DND-41 (cell line): Measurements from ENCODE around the gene ASCC2.
"Not testable (repeated sequence)": the region's sequence is repeated elsewhere in the genome, so short reads cannot be mapped to it uniquely, and the experiment has no call there.

Source experiments
- ATAC-seq: fragments of 200-7000 bp; cut with Tn5 transposase; 3 replicates; pipeline ENCODE4 v1.9.1; 2021; ENCODE audit warnings: low read depth; ENCODE audit not compliant: insufficient read depth
- DNase-seq: peaks from one replicate; pipeline ENCODE4 v3.0.0-alpha.2; 2020
- H2AFZ ChIP-seq: 2 replicates; pipeline ENCODE4 v1.6.0; 2012; ENCODE audit warnings: low read depth, low read length
- H3K27ac ChIP-seq: 2 replicates; pipeline ENCODE4 v1.5.1; 2012; ENCODE audit warnings: low read length, inconsistent platforms
- H3K27me3 ChIP-seq: fragments of 200-600 bp; sonication (generic); 2 replicates; pipeline ENCODE4 v1.6.0; 2012; ENCODE audit warnings: low read length, mild to moderate bottlenecking, inconsistent platforms; ENCODE audit not compliant: insufficient read depth, poor library complexity
- H3K36me3 ChIP-seq: 2 replicates; pipeline ENCODE4 v1.5.1; 2012; ENCODE audit warnings: low read length, inconsistent platforms; ENCODE audit not compliant: insufficient read depth
- H3K4me1 ChIP-seq: 2 replicates; pipeline ENCODE4 v1.5.1; 2012; ENCODE audit warnings: mild to moderate bottlenecking, low read length; ENCODE audit not compliant: insufficient read depth
- H3K4me2 ChIP-seq: 2 replicates; pipeline ENCODE4 v1.6.0; 2012; ENCODE audit warnings: mild to moderate bottlenecking, moderate library complexity, low read length, inconsistent platforms; ENCODE audit not compliant: insufficient read depth
- H3K4me3 ChIP-seq, 2 experiments: fragments of 200-600 bp in 1 of 2; shearing (Covaris generic) in 1 of 2; 2 replicates each; pipeline ENCODE4 v1.5.1; 2012 to 2016; ENCODE audit warnings: inconsistent platforms in 2 of 2, low read length in 2 of 2, mild to moderate bottlenecking in 2 of 2, low read depth in 1 of 2, moderate library complexity in 1 of 2
- H3K79me2 ChIP-seq: 2 replicates; pipeline ENCODE4 v1.6.0; 2012; ENCODE audit warnings: low read length, inconsistent platforms; ENCODE audit not compliant: insufficient read depth
- H3K9ac ChIP-seq: 2 replicates; pipeline ENCODE4 v1.6.0; 2012; ENCODE audit warnings: low read depth, mild to moderate bottlenecking, inconsistent platforms, low read length, moderate library complexity
- H3K9me3 ChIP-seq: 2 replicates; pipeline ENCODE4 v1.5.1; 2012; ENCODE audit warnings: low read length, moderate library complexity, mild to moderate bottlenecking, inconsistent platforms; ENCODE audit not compliant: insufficient read depth, severe bottlenecking
- H4K20me1 ChIP-seq: 2 replicates; pipeline ENCODE4 v1.6.0; 2012; ENCODE audit warnings: low read length; ENCODE audit not compliant: insufficient read depth
- EZH2 ChIP-seq: IDR thresholded peaks from 3 replicates; pipeline ENCODE4 v1.6.1; 2012; ENCODE audit warnings: borderline replicate concordance, low read depth, mild to moderate bottlenecking, moderate library complexity, low read length, inconsistent platforms; ENCODE audit not compliant: severe bottlenecking
- TF ChIP-seq, protein P1 (sequence below): IDR thresholded peaks from 2 replicates; pipeline ENCODE4 v1.5.1; 2012; ENCODE audit warnings: borderline replicate concordance, low read length, moderate library complexity, mild to moderate bottlenecking; ENCODE audit not compliant: poor library complexity, severe bottlenecking; ENCODE audit errors: extremely low read depth

Gene ASCC2

DNA sequence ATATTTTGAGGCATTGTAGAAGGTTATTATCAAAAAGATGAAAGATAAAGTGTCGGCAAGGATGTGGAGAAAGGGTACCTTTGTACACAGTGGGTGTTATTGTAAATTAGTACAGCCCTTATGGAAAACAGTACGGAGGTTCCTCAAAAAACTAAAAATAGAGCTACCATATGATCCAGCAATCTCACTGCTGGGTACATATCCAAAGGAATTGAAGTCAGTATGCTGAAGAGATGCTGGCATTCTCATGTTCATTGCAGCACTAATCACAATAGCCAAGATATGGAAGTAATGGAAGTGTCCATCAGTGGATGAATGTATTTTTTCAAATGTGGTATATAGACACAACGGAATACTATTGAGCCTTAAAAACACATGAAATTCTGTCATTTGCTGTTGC, 29.8 kb upstream of the ASCC2 start:
- H3K79me2 ChIP-seq, result no peaks in the 10 kb centered on the region
- H3K4me1 ChIP-seq, result no peaks in the 10 kb centered on the region
- DNase-seq (no peak), ATAC-seq (no peak)
- H3K27me3 ChIP-seq, result peaks cover 2% of the 10 kb centered on the region
- H2AFZ ChIP-seq, result no peak overlapping the region
- H3K9ac ChIP-seq, result no peak overlapping the region
- no peak overlapping the region for H3K27ac ChIP-seq
- H4K20me1 ChIP-seq, result no peaks in the 10 kb centered on the region
- H3K4me2 ChIP-seq, result no peak overlapping the region
- no peaks in the 10 kb centered on the region for H3K9me3 ChIP-seq
- no peak overlapping the region for H3K4me3 ChIP-seq
- TF ChIP-seq EZH2, result no peak
- TF ChIP-seq, protein P1, sequence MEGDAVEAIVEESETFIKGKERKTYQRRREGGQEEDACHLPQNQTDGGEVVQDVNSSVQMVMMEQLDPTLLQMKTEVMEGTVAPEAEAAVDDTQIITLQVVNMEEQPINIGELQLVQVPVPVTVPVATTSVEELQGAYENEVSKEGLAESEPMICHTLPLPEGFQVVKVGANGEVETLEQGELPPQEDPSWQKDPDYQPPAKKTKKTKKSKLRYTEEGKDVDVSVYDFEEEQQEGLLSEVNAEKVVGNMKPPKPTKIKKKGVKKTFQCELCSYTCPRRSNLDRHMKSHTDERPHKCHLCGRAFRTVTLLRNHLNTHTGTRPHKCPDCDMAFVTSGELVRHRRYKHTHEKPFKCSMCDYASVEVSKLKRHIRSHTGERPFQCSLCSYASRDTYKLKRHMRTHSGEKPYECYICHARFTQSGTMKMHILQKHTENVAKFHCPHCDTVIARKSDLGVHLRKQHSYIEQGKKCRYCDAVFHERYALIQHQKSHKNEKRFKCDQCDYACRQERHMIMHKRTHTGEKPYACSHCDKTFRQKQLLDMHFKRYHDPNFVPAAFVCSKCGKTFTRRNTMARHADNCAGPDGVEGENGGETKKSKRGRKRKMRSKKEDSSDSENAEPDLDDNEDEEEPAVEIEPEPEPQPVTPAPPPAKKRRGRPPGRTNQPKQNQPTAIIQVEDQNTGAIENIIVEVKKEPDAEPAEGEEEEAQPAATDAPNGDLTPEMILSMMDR, result no peak
- no peaks in the 10 kb centered on the region for H3K36me3 ChIP-seq

DNA sequence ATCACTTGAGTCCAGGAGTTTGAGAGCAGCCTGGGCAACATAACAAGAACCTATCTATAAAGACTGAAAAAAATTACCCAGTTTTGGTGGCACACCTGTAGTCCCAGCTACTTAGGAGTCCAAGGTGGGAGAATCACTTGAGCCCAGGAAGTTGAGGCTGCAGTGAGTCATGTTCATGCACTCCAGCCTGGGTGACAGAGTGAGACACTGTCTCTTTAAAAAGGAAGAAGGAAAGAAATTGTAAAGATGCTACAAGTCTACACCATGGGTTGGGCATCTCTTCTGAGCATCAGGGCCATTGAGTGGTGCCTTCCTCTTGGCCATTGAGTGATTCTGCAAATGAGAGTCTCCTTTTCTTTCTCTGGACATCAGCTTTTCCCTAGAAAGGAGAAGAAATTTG, 29.2 kb upstream of the ASCC2 start:
- H3K27me3 ChIP-seq, result peaks cover 2% of the 10 kb centered on the region
- no peak overlapping the region for H3K27ac ChIP-seq
- no peaks in the 10 kb centered on the region for H4K20me1 ChIP-seq
- H3K79me2 ChIP-seq, result no peaks in the 10 kb centered on the region
- no peak overlapping the region for H2AFZ ChIP-seq
- H3K4me2 ChIP-seq, result no peak overlapping the region
- no peak overlapping the region for H3K4me3 ChIP-seq
- ATAC-seq, result no peak
- DNase-seq, result no peak
- H3K9ac ChIP-seq, result no peak overlapping the region
- no peaks in the 10 kb centered on the region for H3K4me1 ChIP-seq
- TF ChIP-seq EZH2, result no peak
- TF ChIP-seq, protein P1, result no peak
- no peaks in the 10 kb centered on the region for H3K9me3 ChIP-seq
- H3K36me3 ChIP-seq, result no peaks in the 10 kb centered on the region

DNA sequence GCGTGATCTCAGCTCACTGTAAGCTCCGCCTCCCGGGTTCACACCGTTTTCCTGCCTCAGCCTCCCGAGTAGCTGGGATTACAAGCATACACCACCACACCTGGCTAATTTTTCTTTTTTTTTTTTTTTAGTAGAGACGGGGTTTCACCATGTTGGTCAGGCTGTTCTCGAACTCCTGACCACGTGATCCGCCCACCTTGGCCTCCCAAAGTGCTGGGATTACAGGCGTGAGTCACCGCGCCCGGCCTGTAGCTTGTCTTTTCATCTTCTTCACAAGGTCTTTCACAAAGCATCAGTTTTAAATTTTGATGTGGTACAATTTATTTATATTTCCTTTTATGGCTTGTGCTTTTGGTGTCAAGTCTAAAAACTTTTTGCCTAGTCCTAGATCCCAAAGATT, 27.5 kb upstream of the ASCC2 start:
- not testable (repeated sequence) for H3K79me2 ChIP-seq, H3K36me3 ChIP-seq, H4K20me1 ChIP-seq, H3K9me3 ChIP-seq, DNase-seq, H3K27me3 ChIP-seq, H3K4me2 ChIP-seq, H3K4me3 ChIP-seq, H3K27ac ChIP-seq, H2AFZ ChIP-seq, H3K4me1 ChIP-seq, ATAC-seq, H3K9ac ChIP-seq

DNA sequence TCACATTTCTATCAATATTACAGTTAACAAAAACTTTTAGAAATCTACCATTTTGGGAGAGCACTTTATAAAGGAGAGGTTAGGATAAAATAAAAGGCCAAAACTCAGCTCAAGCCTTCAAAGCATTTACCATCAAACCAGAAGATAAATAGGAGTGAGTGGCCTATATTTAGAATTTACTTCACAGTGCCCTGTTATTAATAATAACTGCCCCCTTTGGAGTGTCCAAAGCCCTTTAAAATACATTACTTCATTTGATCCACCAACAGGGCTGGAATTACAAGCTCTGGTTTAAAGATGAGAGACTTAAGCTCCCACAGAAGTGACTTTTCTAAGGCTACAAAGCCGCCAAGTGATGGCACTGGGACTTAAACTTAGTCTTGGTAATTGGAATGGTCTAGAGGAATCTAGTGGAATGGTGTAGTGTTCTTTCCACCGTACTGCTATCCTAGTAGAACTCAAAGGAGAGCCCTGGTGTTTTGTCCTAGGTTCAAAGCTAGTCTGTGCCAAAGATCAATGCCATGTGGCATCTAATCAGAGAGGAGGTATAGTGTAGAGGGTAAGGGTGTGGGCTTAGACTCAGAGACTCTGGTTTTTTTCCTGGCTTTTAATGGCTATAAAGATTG, 23.7 kb upstream of the ASCC2 start:
- Histone ChIP-seq H4K20me1 (no peaks in the 10 kb centered on the region), H3K9me3 (no peaks in the 10 kb centered on the region), H3K4me1 (no peaks in the 10 kb centered on the region), H3K9ac (no peak overlapping the region), H3K79me2 (no peaks in the 10 kb centered on the region), H2AFZ (no peak overlapping the region), H3K4me2 (no peak overlapping the region), H3K4me3 (no peak overlapping the region), H3K27ac (no peak overlapping the region), H3K27me3 (no peaks in the 10 kb centered on the region), H3K36me3 (no peaks in the 10 kb centered on the region)
- ATAC-seq, result no peak
- no peak for TF ChIP-seq EZH2
- TF ChIP-seq, protein P1, result no peak
- DNase-seq, result no peak
